HFFc6 (cell line): ENCODE results near the gene TSLP. TPM values are rescaled to one million over a fixed set of nuclear protein-coding genes. Genes with fewer than 3 reads are reported as not detected.

Experiments used
- DNase-seq: peaks from one replicate; pipeline ENCODE4 v3.0.0-alpha.2; 2018
- H3K27ac Mint-ChIP-seq: 2 replicates; pipeline ENCODE4 v1.8.0; 2020; ENCODE audit warnings: mild to moderate bottlenecking, mixed read lengths
- H3K27me3 Mint-ChIP-seq: 2 replicates; pipeline ENCODE4 v1.8.0; 2021; ENCODE audit warnings: mild to moderate bottlenecking, moderate library complexity, mixed read lengths; ENCODE audit not compliant: insufficient read depth
- H3K36me3 Mint-ChIP-seq: 2 replicates; pipeline ENCODE4 v1.8.0; 2021; ENCODE audit warnings: low read depth, mixed read lengths
- H3K4me1 Mint-ChIP-seq: 2 replicates; pipeline ENCODE4 v1.8.0; 2020; ENCODE audit warnings: low read depth, mixed read lengths
- H3K4me3 Mint-ChIP-seq: 2 replicates; pipeline ENCODE4 v1.8.0; 2020; ENCODE audit warnings: mild to moderate bottlenecking, moderate library complexity, mixed read lengths
- H3K9me3 Mint-ChIP-seq: 2 replicates; pipeline ENCODE4 v1.8.0; 2020; ENCODE audit warnings: mild to moderate bottlenecking, mixed read lengths
- CTCF ChIP-seq: fragments of 200-600 bp; sonication (generic); IDR thresholded peaks from 2 replicates; pipeline ENCODE4 v1.5.0; 2021; ENCODE audit warnings: antibody characterized with exemption, mild to moderate bottlenecking
- total RNA-seq, 6 experiments: library from RNA; stranded (reverse); fragmentation: NEBNext Ultra II Directional; extraction: Animal tissue kit (Norgen Biotek cat#: 25700); gene quantifications; 2 replicates in 1 of 6; 3 replicates in 5 of 6; pipeline ENCODE4 v1.2.3, GENCODE V29; 2021

The TSLP gene
- total RNA-seq, 6 experiments from 2014 or later = not detected

- TF ChIP-seq CTCF = no peak
- Mint-ChIP-seq H3K27me3 (no peaks in the 10 kb centered on the region), H3K4me1 (peaks cover 13% of the 10 kb centered on the region), H3K9me3 (no peaks in the 10 kb centered on the region), H3K36me3 (peaks cover 22% of the 10 kb centered on the region), H3K27ac (no peak overlapping the region), H3K4me3 (no peak overlapping the region)
- DNase-seq = no peak
Observed at GRCh38 chr5:111120911-111121310, 49.4 kb downstream of the TSLP start.

- Mint-ChIP-seq H3K4me1 (peaks cover 22% of the 10 kb centered on the region), H3K9me3 (no peaks in the 10 kb centered on the region), H3K4me3 (no peak overlapping the region), H3K27me3 (no peaks in the 10 kb centered on the region), H3K36me3 (peaks cover 33% of the 10 kb centered on the region), H3K27ac (no peak overlapping the region)
- DNase-seq = no peak
- no peak for TF ChIP-seq CTCF
Observed at GRCh38 chr5:111121926-111122325, 50.4 kb downstream of the TSLP start.

GRCh38 chr5:111122398-111122797 lies 50.9 kb downstream of the TSLP start:
- Mint-ChIP-seq H3K4me3 (no peak overlapping the region), H3K4me1 (peaks cover 26% of the 10 kb centered on the region), H3K27ac (no peak overlapping the region; the same call in 1 of the 2 replicates), H3K36me3 (peaks cover 37% of the 10 kb centered on the region), H3K9me3 (no peaks in the 10 kb centered on the region), H3K27me3 (no peaks in the 10 kb centered on the region)
- no peak for DNase-seq
- no peak for TF ChIP-seq CTCF

- H3K27me3 Mint-ChIP-seq = no peaks in the 10 kb centered on the region
- DNase-seq = no peak
- peak overlapping the region; percentile 19; the same call in 1 of the 2 replicates for H3K27ac Mint-ChIP-seq
- H3K4me3 Mint-ChIP-seq = no peak overlapping the region
- no peak for TF ChIP-seq CTCF
- peaks cover 38% of the 10 kb centered on the region for H3K36me3 Mint-ChIP-seq
- H3K4me1 Mint-ChIP-seq = peaks cover 47% of the 10 kb centered on the region
- H3K9me3 Mint-ChIP-seq = no peaks in the 10 kb centered on the region
Observed at GRCh38 chr5:111124793-111125192, 53.3 kb downstream of the TSLP start.

- H3K36me3 Mint-ChIP-seq = peaks cover 23% of the 10 kb centered on the region
- H3K27me3 Mint-ChIP-seq = no peaks in the 10 kb centered on the region
- DNase-seq = no peak
- H3K4me3 Mint-ChIP-seq = no peak overlapping the region
- no peak for TF ChIP-seq CTCF
- H3K9me3 Mint-ChIP-seq = no peaks in the 10 kb centered on the region
- H3K4me1 Mint-ChIP-seq = peaks cover 59% of the 10 kb centered on the region
- H3K27ac Mint-ChIP-seq = peak overlapping the region; percentile 49; the same call in 1 of the 2 replicates
Observed at GRCh38 chr5:111126896-111127295, 55.4 kb downstream of the TSLP start.

Other genes with a start within 250 kb of the TSLP start
- 10 to 100 TPM; 26.9 to 30.5 (median 28.6) TPM for gene WDR36, start 20.6 kb downstream of the TSLP start, total RNA-seq
- 1 to 10 TPM; 3.8 to 5.7 (median 4.4) TPM for gene CAMK4, start 152.7 kb downstream of the TSLP start, total RNA-seq